ENCODE results near the gene YBEY. TPM values are rescaled to one million over a fixed set of nuclear protein-coding genes. Genes with fewer than 3 reads are reported as not detected.

The YBEY gene
- total and polyA plus RNA-seq, 2 of the 13 experiments (the other 11 are each of a cell fraction or from before 2014, with no cell fraction given): 6.5 to 8.9 TPM

- Histone ChIP-seq H2AFZ (ENCODE audit: low read length) (no peak overlapping the region), H3K4me3 (replicated peaks in 1 of 3; ENCODE audit: insufficient read depth in 1 of 3, low read depth in 2 of 3, low read length in 3 of 3) (no peak overlapping the region), H3K79me2 (ENCODE audit: insufficient read depth, low read length) (no peaks in the 10 kb centered on the region), H4K20me1 (ENCODE audit: insufficient read depth, low read length) (no peaks in the 10 kb centered on the region; the same call in 1 of the 2 replicates), H3K36me3 (replicated peaks in 1 of 2; ENCODE audit: control insufficient read depth in 1 of 2, insufficient read depth in 2 of 2, low read length in 2 of 2) (peaks cover 47 to 85% of the 10 kb centered on the region in 2 experiments), H3K9ac (ENCODE audit: insufficient read depth, low read depth, low read length) (no peak overlapping the region), H3K27ac (ENCODE audit: extremely low read length, insufficient read depth, low read length) (no peak overlapping the region), H3K4me1 (ENCODE audit: insufficient read depth, low read length) (peaks cover 5% of the 10 kb centered on the region), H3K27me3 (ENCODE audit: control insufficient read depth in 1 of 2, insufficient read depth in 2 of 2, low read length in 2 of 2) (no peaks in the 10 kb centered on the region), H3K9me3 (ENCODE audit: low read length) (no peaks in the 10 kb centered on the region), H3K4me2 (ENCODE audit: low read depth, low read length) (no peak overlapping the region)
- DNase-seq (ENCODE audit: low spot score) (no peak), FAIRE-seq (no peak), ATAC-seq (0 out of 3 replicates have a peak, but pooled peaks have one; percentile 14)
- intact Hi-C loops (cut with micrococcal nuclease; ENCODE audit: unreplicated experiment): no loop called here
- in situ Hi-C loops (cut with HindIII; ENCODE audit: extremely low pct_ligation_motif_present, low pct_unique_long_range_greater_than_20kb): no loop called here
- ChIA-PET POLR2A (no interaction called here), CTCF (ENCODE audit: low intra/inter-chr PET ratio, low total read pairs) (no interaction called here)
- WGBS (ENCODE audit: low lambda C conversion rate): 100% methylated on average over 1 of the region's 3 CpGs
- TF ChIP-seq ZNF646 (CRISPR knock-in tag; IDR thresholded peaks at IDR 0.05) (no peak), TEAD2 (CRISPR knock-in tag; IDR thresholded peaks at IDR 0.05) (no peak), POLR2G (IDR thresholded peaks at IDR 0.05; ENCODE audit: low read depth, low read length) (0 out of 2 replicates have a peak, but pooled peaks have one; percentile 31), ZNF121 (CRISPR knock-in tag; IDR thresholded peaks at IDR 0.05) (peak; percentile 71)
- no TSS peak for BruUV-seq (replicated peaks)
Observed at GRCh38 chr21:46247699-46248421, 38.3 kb upstream of the YBEY start.
